ENCODE results near the gene OXCT1.
A peak's percentile ranks its signal among the peaks of the same experiment; 100 is the strongest.
"Not testable (repeated sequence)": the region's sequence is repeated elsewhere in the genome, so short reads cannot be mapped to it uniquely, and the experiment has no call there.

The OXCT1 gene

DNA sequence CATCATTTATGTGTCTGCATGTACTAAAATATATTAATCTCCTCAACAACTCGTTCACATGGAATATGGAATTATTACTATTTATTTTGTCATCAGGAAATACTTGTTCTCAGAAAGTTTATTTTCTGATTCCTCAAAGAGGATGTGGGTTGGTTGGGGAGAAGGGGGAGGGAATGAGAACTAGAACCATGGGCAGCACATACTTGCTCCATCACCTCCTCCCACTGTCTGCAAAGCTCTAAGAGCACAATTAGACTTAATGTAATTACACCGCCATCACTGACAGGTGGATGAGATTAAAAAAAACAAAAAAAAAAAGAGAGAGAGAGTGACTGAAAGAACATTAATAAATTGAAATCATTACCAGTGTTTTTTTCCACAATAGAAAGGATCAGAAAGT is 98.2 kb downstream of the OXCT1 start:
- DNase-seq = no peak

DNA sequence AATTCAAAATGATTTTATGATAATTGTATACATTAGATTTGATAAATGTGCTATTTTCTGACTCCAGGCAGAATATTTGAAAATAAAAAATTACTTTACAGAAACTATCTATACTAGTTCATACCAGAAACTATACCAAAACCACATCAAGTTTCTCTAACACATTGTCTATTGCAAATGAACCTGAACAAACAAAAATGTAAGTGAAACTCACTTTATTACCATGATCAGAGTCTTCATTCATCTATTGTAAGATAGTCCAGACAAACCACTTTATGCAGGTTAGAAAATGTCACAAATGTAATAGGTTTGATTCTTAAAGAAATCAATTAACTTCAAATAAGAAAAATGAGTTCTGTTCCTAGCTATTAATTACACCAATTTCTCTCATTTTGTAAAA is 99.4 kb downstream of the OXCT1 start:
- DNase-seq = no peak

DNA sequence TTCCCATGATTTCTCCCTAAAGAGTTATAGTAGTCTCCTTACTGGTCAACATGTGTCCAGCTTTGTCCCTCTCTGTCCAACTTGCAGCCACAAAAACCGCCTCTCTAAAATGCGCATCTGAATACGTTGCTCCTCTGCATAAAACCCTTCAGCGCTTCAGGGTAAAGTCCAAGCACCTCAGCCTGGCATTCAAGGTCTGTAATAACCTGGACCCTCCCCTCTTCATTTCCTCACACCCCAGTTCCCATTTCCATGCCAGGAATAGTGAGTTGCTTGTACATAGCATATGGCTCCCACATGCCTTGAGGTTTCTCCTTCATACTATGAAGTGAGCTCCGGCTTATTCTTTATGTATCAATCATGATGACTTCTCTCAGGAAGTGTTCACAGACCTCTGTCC is 101.5 kb downstream of the OXCT1 start:
- DNase-seq = no peak

- no peak for DNase-seq
Observed at GRCh38 chr5:41764650-41765049, 105.6 kb downstream of the OXCT1 start.

- DNase-seq = no peak
Observed at GRCh38 chr5:41763574-41763973, 106.7 kb downstream of the OXCT1 start.

- DNase-seq = peak; percentile 28
Observed at GRCh38 chr5:41763081-41763480, 107.1 kb downstream of the OXCT1 start.

GRCh38 chr5:41762426-41762825 is 107.8 kb downstream of the OXCT1 start:
- no peak for DNase-seq

DNA sequence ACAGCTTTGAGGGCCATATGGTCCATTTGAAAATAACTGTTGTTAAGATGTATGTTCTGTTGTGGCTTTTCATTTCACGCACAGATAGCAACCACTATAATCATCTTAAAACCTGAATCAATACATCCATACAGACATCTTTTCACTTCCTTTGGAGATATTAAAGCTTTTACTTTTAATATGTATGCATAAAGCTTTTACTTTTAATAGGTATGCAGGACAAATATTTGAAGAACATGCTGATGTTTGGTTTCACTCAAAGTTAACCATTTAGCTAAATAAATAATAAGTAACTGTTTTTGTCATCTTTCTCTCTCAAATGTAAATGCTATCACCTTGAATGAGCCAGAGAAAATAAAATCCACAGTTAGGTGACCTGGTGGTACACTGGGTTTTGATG is 108.6 kb downstream of the OXCT1 start:
- DNase-seq = no peak

GRCh38 chr5:41755705-41756104 is 114.5 kb downstream of the OXCT1 start:
- DNase-seq = no peak

DNA sequence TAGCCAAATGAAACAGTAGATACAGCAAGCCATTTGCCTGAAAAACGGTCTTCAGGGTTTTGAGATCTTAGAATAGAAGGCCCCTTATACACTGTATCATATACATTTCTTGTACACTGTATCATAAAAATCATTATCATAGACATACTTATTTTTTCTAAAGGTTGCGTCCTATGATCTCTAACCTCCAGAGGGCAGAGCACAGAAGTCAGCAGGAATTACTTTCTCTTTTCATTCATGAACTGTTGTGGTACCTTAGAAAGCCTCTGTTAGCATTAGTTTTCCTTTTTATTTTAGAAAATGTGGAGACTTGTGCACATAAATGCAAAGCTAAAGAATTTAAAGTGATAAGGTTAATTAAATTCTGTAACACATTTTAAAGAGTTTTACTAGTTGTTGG is 115.4 kb downstream of the OXCT1 start:
- no peak for DNase-seq

- DNase-seq = no peak
Observed at GRCh38 chr5:41751867-41752266, 118.4 kb downstream of the OXCT1 start.

GRCh38 chr5:41748631-41749030 is 121.6 kb downstream of the OXCT1 start:
- DNase-seq = no peak

- no peak for DNase-seq
Observed at GRCh38 chr5:41747708-41748107, 122.5 kb downstream of the OXCT1 start.

DNA sequence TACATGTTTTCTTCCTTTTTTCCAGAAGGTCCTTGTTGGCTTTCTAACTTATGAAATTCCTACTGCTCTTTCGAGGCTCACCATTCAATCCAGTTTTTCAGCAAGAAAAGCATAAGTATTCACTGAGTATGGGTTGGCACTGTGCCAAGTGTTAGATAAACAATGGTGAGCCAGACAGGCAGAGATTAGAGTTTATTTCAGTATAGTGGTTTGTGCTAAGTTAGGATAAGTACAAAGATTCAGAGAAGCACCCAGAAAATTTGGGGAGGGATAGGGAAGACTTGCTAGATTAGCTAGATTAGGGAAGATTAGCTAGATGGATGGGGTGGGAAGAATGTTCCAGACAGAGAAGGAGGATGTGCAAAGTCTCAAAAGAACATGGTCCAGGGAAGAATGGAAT is 122.9 kb downstream of the OXCT1 start:
- no peak for DNase-seq

DNA sequence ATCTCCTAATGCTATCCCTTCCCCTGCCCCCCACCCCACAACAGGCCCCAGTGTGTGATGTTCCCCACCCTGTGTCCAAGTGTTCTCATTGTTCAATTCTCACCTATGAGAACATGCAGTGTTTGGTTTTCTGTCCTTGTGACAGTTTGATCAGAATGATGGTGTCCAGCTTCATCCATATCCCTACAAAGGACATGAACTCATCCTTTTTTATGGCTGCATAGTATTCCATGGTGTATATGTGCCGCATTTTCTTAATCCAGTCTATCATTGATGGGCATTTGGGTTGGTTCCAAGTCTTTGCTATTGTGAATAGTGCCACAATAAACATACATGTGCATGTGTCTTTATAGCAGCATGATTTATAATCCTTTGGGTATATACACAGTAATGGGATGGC is 127.6 kb downstream of the OXCT1 start:
- DNase-seq = not testable (repeated sequence)

DNA sequence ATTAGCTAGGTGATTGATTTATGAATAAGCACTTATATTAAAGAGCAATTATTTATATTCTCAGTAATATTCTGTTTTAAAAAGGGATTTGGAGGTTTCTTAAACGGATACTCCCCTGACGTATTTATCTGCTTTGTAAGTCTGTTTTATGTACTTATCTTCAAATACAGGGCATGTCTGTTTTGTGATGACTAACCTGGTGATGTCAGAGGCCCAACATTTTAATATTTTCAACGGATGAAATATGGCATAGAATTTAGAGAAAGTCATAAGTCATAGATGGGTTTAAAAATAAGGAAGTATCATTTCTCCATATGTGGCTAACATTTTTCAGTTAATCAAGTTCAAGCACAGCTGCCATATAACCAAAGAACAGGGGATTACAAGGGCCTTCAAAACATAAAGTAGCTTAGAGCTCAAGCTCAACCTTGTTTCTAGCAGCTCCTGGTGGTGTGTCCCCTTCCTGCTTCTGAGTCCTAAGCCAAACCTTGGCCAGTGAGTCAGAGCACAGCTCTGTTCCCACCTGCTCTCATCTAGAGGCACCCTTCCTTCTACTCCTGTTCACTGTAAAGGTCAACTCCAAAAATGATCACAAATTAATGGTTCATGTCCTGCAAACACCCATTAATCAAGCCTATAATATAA is 131.4 kb downstream of the OXCT1 start:
- DNase-seq = no peak

DNA sequence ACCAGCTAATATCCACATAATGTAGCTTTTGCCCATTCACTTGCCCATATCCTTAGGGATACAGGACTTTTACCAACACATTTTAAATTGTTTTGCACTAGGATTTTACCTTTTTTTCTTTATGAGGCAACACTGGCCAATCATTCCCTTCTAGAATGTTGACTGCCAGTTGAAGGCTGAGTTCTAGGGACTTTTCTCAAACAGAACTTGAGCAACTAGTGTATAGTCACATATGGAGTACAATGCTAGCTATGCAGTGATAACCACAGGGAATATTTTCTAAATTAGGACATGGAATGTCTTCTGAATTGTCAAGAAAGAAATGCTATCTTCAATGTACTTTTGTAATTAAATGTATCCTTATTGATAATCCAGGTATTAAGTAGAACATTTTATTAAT is 133.6 kb downstream of the OXCT1 start:
- DNase-seq = no peak

GRCh38 chr5:41735213-41735612 is 135.0 kb downstream of the OXCT1 start:
- DNase-seq = no peak

DNA sequence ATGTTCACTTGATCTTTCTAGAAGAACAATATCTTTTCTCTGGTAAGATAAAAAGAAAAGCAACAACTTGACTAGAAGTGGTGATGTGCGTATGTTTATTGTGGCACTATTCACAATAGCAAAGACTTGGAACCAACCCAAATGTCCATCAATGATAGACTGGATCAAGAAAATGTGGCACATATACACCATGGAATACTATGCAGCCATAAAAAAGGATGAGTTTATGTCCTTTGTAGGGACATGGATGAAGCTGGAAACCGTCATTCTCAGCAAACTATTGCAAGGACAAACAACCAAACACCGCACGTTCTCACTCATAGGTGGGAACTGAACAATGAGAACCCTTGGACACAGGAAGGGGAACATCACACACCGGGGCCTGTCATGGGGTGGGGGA is 140.8 kb downstream of the OXCT1 start:
- not testable (repeated sequence) for DNase-seq

- no peak for DNase-seq
Observed at GRCh38 chr5:41728281-41728680, 141.9 kb downstream of the OXCT1 start.

DNA sequence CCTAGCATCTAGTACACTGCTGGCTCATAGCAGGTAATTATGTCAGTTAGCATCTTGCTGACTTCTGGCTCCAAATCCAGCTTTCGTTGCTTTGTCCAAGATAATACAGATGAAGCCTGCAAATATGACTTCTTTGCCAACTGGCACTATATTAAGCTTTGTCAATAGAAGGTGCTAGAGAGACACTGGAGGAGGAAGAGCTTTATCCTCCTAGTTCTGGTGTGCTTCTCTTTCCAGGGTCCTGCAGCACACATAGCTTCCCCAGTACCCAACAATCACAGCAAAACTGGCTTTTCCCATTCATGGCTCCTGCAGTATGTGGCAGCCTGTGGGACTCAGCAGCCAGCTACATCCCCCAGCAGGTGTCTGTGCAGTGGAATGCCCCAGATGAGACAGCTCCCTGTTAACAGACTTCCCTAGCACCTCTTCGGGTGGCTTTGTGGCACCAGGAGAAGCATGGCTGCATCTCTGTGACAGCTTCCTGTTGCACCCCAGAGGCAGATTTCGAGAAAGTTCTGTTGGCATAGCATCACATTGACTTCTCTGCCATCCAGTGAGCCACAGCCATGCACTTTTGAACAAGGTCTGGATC is 147.8 kb downstream of the OXCT1 start:
- DNase-seq = no peak

GRCh38 chr5:41721516-41721915 is 148.7 kb downstream of the OXCT1 start:
- no peak for DNase-seq

DNA sequence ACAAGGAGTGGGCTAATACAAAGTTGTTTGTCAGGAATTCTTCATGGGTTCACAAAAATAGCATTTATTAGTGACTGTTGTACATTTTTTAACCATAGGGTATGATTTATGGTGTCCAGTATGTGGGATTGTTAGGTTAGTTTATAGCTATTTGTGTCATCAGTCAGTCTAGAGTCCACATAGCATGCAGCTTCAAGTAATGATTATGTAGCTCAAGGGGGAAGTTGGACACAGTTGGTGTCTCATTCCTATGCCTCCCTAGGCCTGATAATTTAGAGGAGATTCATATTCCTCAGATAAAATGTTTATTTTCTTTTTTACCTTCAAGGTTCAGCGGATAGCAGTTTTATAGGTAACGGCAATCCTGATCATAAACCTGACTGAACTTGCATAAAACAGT is 153.8 kb downstream of the OXCT1 start:
- DNase-seq = no peak

DNA sequence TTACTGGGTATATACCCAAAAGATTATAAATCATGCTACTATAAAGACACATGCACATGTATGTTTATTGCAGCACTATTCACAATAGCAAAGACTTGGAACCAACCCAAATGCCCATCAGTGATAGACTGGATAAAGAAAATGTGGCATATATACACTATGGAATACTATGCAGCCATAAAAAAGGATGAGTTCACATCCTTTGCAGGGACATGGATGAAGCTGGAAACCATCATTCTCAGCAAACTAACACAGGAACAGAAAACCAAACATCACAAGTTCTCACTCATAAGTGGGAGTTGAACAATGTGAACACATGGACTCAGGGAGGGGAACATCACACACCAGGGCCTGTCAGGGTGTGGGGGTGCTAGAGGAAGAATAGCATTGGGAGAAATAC is 155.8 kb downstream of the OXCT1 start:
- not testable (repeated sequence) for DNase-seq

DNA sequence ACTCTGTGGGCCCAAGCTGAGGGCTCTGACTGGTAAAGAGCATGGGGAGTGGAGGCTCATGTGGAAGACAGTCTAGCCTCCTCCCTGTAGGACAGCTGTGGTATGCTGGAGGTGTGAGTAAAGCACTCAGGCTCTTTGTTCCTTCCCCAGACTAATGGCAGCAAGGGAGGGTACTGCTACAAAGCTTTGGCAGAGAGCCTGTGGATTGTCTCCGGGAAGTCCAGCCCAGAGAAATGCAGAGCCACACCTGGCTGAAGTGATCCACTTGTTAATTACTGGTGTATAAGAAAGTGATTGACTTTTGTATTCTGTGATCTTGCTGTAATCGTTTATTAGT is 161.7 kb downstream of the OXCT1 start:
- no peak for DNase-seq

All from NCI-H226 (cell line).